Endothelial cell of umbilical vein (primary cell): ENCODE results near the gene ART5. TPM values are rescaled to one million over a fixed set of nuclear protein-coding genes. Genes with fewer than 3 reads are reported as not detected.
"Not testable (repeated sequence)": the region's sequence is repeated elsewhere in the genome, so short reads cannot be mapped to it uniquely, and the experiment has no call there.

Experiments used
- BruUV-seq: library from RNA; stranded (reverse); fragments of 400-500 nt; replicated peaks from 2 replicates; lab custom pipeline; 2021; lab: Mats Ljungman, UMichigan
- CTCF ChIA-PET: fragments of 300-600, 350-600 bp; sonication (Branson Sonifier 250); formaldehyde crosslinking; loops from one replicate; lab custom pipeline; 2021; ENCODE audit warnings: antibody characterized with exemption, inconsistent platforms; lab: Charles Lee
- POLR2A ChIA-PET: fragments of 300-600, 350-600 bp; sonication (Branson Sonifier 250); formaldehyde crosslinking; loops from one replicate; lab custom pipeline; 2021; ENCODE audit warnings: antibody characterized with exemption, inconsistent platforms; lab: Charles Lee
- DNase-seq: peaks from one replicate; pipeline ENCODE4 v3.0.0-alpha.2; 2011; ENCODE audit warnings: low read depth, low spot score
- FAIRE-seq: peaks from 2 replicates; lab custom pipeline; 2011; peaks lifted over from hg19 to GRCh38; lab: Jason Lieb, UNC
- H2AFZ ChIP-seq: 2 replicates; pipeline ENCODE4 v1.6.0; 2012; ENCODE audit warnings: low read depth, low read length, control low read depth, inconsistent platforms
- H3K27ac ChIP-seq: 2 replicates; pipeline ENCODE4 v1.5.1; 2011; ENCODE audit warnings: low read depth, mild to moderate bottlenecking, control low read depth, low read length, moderate library complexity; ENCODE audit not compliant: insufficient read depth
- H3K27me3 ChIP-seq, 2 experiments: 2 replicates each; pipeline versions ENCODE4 v1.6.0 to v1.6.1; 2011; ENCODE audit warnings: low read length in 2 of 2, mixed read lengths in 1 of 2; ENCODE audit not compliant: control insufficient read depth in 2 of 2, insufficient read depth in 2 of 2
- H3K36me3 ChIP-seq, 2 experiments: 2 replicates in 1 of 2; 3 replicates in 1 of 2; pipeline ENCODE4 v1.5.1; 2011; ENCODE audit warnings: low read length in 2 of 2, mild to moderate bottlenecking in 1 of 2, moderate library complexity in 1 of 2; ENCODE audit not compliant: control insufficient read depth in 2 of 2, insufficient read depth in 2 of 2; ENCODE audit errors: extremely low read depth in 1 of 2
- H3K4me1 ChIP-seq: 3 replicates; pipeline ENCODE4 v1.5.1; 2011; ENCODE audit warnings: mild to moderate bottlenecking, low read length; ENCODE audit not compliant: control insufficient read depth, insufficient read depth; ENCODE audit errors: extremely low read depth
- H3K4me2 ChIP-seq: 2 replicates; pipeline ENCODE4 v1.6.1; 2011; ENCODE audit warnings: low read length, control low read depth, mixed read lengths; ENCODE audit not compliant: insufficient read depth
- H3K4me3 ChIP-seq, 3 experiments: fragments of 200-600 bp in 1 of 3; sonication (generic), shearing (Covaris generic) in 1 of 3; replicated peaks in 1 of 3; 2 replicates each; pipeline ENCODE4 v1.5.1; 2011 to 2016; ENCODE audit warnings: control low read depth in 3 of 3, low read length in 3 of 3, mild to moderate bottlenecking in 2 of 3, inconsistent platforms in 1 of 3, low read depth in 1 of 3, moderate library complexity in 1 of 3; ENCODE audit not compliant: insufficient read depth in 1 of 3
- H3K79me2 ChIP-seq: 2 replicates; pipeline ENCODE4 v1.6.0; 2012; ENCODE audit warnings: low read length, inconsistent platforms; ENCODE audit not compliant: control insufficient read depth, insufficient read depth
- H3K9ac ChIP-seq: replicated peaks from 2 replicates; pipeline ENCODE3; 2011; ENCODE audit warnings: low read length, control low read depth; ENCODE audit not compliant: insufficient read depth; ENCODE audit errors: extremely low read depth
- H3K9me1 ChIP-seq: replicated peaks from 3 replicates; pipeline ENCODE4 v1.6.0; 2011; ENCODE audit warnings: mild to moderate bottlenecking, low read length; ENCODE audit not compliant: control insufficient read depth, insufficient read depth; ENCODE audit errors: extremely low read depth
- H3K9me3 ChIP-seq: replicated peaks from 2 replicates; pipeline ENCODE4 v1.5.1; 2012; ENCODE audit warnings: low read length, inconsistent platforms; ENCODE audit not compliant: control insufficient read depth, insufficient read depth
- H4K20me1 ChIP-seq: replicated peaks from 2 replicates; pipeline ENCODE3; 2011; ENCODE audit warnings: mild to moderate bottlenecking, low read length; ENCODE audit not compliant: control insufficient read depth, insufficient read depth; ENCODE audit errors: extremely low read depth
- EZH2 ChIP-seq: IDR thresholded peaks from 2 replicates; pipeline ENCODE4 v1.6.1; 2012; ENCODE audit warnings: borderline replicate concordance, low read depth, mild to moderate bottlenecking, moderate library complexity, low read length, inconsistent platforms; ENCODE audit not compliant: severe bottlenecking
- FOS ChIP-seq: IDR thresholded peaks from 2 replicates; pipeline ENCODE4 v1.6.1; 2011; ENCODE audit warnings: mild to moderate bottlenecking, low read length, moderate library complexity, borderline replicate concordance; ENCODE audit not compliant: insufficient read depth
- GATA2 ChIP-seq: IDR thresholded peaks from 2 replicates; pipeline ENCODE4 v1.7.0; 2011; ENCODE audit warnings: low read depth, mild to moderate bottlenecking, moderate library complexity, mixed read lengths, low read length; ENCODE audit not compliant: insufficient read length, insufficient read depth
- JUN ChIP-seq: IDR thresholded peaks from 2 replicates; pipeline ENCODE4 v1.6.1; 2011; ENCODE audit warnings: borderline replicate concordance, low read depth; ENCODE audit not compliant: insufficient read length, insufficient read depth
- MYC ChIP-seq: IDR thresholded peaks from one replicate; pipeline ENCODE4 v1.6.1; 2011; ENCODE audit warnings: mild to moderate bottlenecking, low read depth, low read length
- POLR2A ChIP-seq: IDR thresholded peaks from 2 replicates; pipeline ENCODE4 v1.6.1; 2012; ENCODE audit warnings: low read depth, mild to moderate bottlenecking, control low read depth, low read length
- POLR2AphosphoS5 ChIP-seq: IDR thresholded peaks from 2 replicates; pipeline ENCODE4 v1.6.1; 2012; ENCODE audit warnings: low read depth, mild to moderate bottlenecking, control low read depth, low read length, moderate library complexity; ENCODE audit not compliant: insufficient read depth
- dilution Hi-C: fragments of 300-500 bp; cut with MboI; formaldehyde crosslinking; loops from one replicate; pipeline ENCODE4 v1.15.0; 2019; ENCODE audit warnings: low sequenced_read_pairs; ENCODE audit not compliant: extremely low pct_ligation_motif_present
- intact Hi-C: fragments of 100-400 bp; cut with micrococcal nuclease; formaldehyde crosslinking; loops from one replicate; pipeline ENCODE4 v1.10.0; 2022
- polyA plus RNA-seq, 4 experiments: library from polyadenylated mRNA; depleted of rRNA in 3 of 4; stranded (reverse) in 3 of 4; unstranded in 1 of 4; fragments of >200 nt; gene quantifications; 2 replicates each; pipeline versions ENCODE4 v1.2.1 to v1.2.3, GENCODE V29; 2011 to 2012; ENCODE audit warnings: missing spikeins in 1 of 4
- total RNA-seq: library from RNA; stranded (reverse); gene quantifications from 2 replicates; pipeline ENCODE4 v1.2.3, GENCODE V29; 2021
- TF ChIP-seq, protein P1 (sequence below): IDR thresholded peaks from 2 replicates; pipeline ENCODE4 v1.6.1; 2011; ENCODE audit not compliant: insufficient read depth, insufficient read length
- TF ChIP-seq, protein P2 (sequence below), 2 donors: IDR thresholded peaks; 1 replicate in 1 of 2; 2 replicates in 1 of 2; pipeline ENCODE4 v1.5.1; 2011; ENCODE audit warnings: low read length in 2 of 2, mild to moderate bottlenecking in 2 of 2, moderate library complexity in 2 of 2, control low read depth in 1 of 2, inconsistent platforms in 1 of 2, low read depth in 1 of 2; ENCODE audit not compliant: insufficient read depth in 1 of 2; ENCODE audit errors: extremely low read depth in 1 of 2

ART5 gene
- total and polyA plus RNA-seq, 2 donors (not counting 3 experiments of a cell fraction or from before 2014, with no cell fraction given), result not detected

DNA sequence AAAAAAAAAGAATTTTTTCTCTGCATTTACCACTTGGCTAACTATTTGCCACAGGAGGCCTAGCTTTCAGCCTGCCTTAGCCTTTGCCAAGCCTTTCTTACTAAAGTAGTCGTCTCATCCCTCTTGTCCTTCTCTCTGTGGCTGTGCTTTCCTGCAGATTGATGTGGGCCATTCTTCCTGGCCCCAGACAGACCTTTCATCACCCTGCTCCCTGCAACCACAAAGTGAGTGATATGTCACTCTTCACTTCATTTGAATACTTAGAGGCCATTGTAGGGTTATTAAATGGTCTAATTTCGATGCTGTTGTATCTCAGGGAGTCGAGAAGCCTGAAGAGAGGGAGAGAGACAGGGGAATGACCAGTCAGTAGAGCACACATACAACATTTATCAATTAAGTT is 37.6 kb downstream of the ART5 start:
- H3K4me1 ChIP-seq, result no peaks in the 10 kb centered on the region
- H3K27me3 ChIP-seq, result no peaks in the 10 kb centered on the region
- TF ChIP-seq, protein P1, sequence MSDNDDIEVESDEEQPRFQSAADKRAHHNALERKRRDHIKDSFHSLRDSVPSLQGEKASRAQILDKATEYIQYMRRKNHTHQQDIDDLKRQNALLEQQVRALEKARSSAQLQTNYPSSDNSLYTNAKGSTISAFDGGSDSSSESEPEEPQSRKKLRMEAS, result no peak
- TF ChIP-seq POLR2AphosphoS5, result no peak
- TF ChIP-seq EZH2, result no peak
- TF ChIP-seq, protein P2, sequence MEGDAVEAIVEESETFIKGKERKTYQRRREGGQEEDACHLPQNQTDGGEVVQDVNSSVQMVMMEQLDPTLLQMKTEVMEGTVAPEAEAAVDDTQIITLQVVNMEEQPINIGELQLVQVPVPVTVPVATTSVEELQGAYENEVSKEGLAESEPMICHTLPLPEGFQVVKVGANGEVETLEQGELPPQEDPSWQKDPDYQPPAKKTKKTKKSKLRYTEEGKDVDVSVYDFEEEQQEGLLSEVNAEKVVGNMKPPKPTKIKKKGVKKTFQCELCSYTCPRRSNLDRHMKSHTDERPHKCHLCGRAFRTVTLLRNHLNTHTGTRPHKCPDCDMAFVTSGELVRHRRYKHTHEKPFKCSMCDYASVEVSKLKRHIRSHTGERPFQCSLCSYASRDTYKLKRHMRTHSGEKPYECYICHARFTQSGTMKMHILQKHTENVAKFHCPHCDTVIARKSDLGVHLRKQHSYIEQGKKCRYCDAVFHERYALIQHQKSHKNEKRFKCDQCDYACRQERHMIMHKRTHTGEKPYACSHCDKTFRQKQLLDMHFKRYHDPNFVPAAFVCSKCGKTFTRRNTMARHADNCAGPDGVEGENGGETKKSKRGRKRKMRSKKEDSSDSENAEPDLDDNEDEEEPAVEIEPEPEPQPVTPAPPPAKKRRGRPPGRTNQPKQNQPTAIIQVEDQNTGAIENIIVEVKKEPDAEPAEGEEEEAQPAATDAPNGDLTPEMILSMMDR (IDR thresholded peaks at IDR 0.05; ENCODE audit: extremely low read depth in 1 of 2, insufficient read depth in 1 of 2, low read depth in 1 of 2, low read length in 2 of 2), result no peak
- TF ChIP-seq MYC, result no peak
- no peak for TF ChIP-seq JUN
- no peak for TF ChIP-seq FOS
- no peak for TF ChIP-seq GATA2
- TF ChIP-seq POLR2A, result no peak
- H3K9ac ChIP-seq, result no peak overlapping the region
- H3K79me2 ChIP-seq, result no peaks in the 10 kb centered on the region
- H3K9me3 ChIP-seq, result no peaks in the 10 kb centered on the region
- dilution Hi-C loops (no loop called here), intact Hi-C loops (loop anchor here (10.0 kb wide), 1 partner anchor 119 kb away; no protein-coding TSS in a partner anchor)
- no peak overlapping the region for H3K4me3 ChIP-seq
- no peak overlapping the region for H3K4me2 ChIP-seq
- ChIA-PET CTCF (no interaction called here), POLR2A (no interaction called here)
- no peaks in the 10 kb centered on the region for H3K36me3 ChIP-seq
- FAIRE-seq, result no peak
- no peak for DNase-seq
- H2AFZ ChIP-seq, result no peak overlapping the region
- no peaks in the 10 kb centered on the region for H3K9me1 ChIP-seq
- no peak overlapping the region for H3K27ac ChIP-seq
- H4K20me1 ChIP-seq, result no peaks in the 10 kb centered on the region
- BruUV-seq, result no TSS peak

DNA sequence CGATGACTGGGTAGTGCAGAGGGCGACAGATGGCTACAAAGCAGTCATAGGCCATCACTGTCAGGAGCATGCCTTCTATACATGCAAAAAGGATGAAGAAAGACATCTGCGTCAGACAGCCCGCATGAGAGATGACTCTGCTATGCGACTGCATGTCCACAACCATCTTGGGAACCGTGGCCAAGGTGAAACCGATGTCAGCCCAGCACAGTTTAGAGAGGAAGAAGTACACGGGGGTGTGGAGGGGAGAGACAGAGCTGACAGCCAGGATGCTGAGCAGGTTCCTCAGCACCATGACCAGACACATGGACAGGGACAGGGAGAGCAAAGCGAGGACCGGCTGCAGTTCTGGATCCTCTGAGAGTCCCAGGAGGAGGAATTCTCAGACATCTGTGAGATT is 41.6 kb downstream of the ART5 start:
- H3K4me1 ChIP-seq, H3K9me3 ChIP-seq, H4K20me1 ChIP-seq, dilution Hi-C loops, H3K36me3 ChIP-seq, H3K9ac ChIP-seq, H3K4me3 ChIP-seq, H3K79me2 ChIP-seq, H3K27me3 ChIP-seq, H3K27ac ChIP-seq, H3K9me1 ChIP-seq, H3K4me2 ChIP-seq, POLR2A ChIA-PET, H2AFZ ChIP-seq, FAIRE-seq, DNase-seq, BruUV-seq: not testable (repeated sequence)
- CTCF ChIA-PET, result interaction anchor here (1.2 kb wide), 1 partner anchor 10 kb away, joined by 3 read pairs; no protein-coding TSS in a partner anchor
- intact Hi-C loops, result loop anchor here (10.0 kb wide), 1 partner anchor 115 kb away; no protein-coding TSS in a partner anchor

DNA sequence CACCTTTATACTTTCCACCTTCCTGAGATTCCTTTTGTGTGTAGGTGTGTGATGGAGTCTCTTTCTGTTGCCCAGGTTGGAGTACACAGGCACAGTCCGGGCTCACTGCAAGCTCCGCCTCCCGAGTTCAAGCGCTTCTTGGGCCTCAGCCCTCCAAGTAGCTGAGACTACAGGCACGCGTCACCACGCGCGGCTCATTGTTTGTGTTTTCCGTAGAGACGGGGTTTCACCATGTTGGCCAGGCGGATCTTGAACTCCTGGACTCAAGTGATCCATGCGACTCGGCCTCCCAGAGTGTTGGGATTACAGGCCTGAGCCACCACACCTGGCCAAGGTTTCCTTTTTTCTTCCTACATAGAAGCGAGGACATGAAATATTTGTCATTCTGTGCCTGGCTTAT is 44.0 kb downstream of the ART5 start:
- H3K79me2 ChIP-seq, H2AFZ ChIP-seq, intact Hi-C loops, POLR2A ChIA-PET, H3K27me3 ChIP-seq, H3K4me1 ChIP-seq, H3K36me3 ChIP-seq, BruUV-seq, H4K20me1 ChIP-seq, CTCF ChIA-PET, dilution Hi-C loops, H3K4me3 ChIP-seq, H3K9ac ChIP-seq, H3K4me2 ChIP-seq, FAIRE-seq, H3K27ac ChIP-seq, DNase-seq, H3K9me3 ChIP-seq, H3K9me1 ChIP-seq: not testable (repeated sequence)
